ENCODE data around the gene DPP4.
A peak's percentile ranks its signal among the peaks of the same experiment; 100 is the strongest.
"Not testable (repeated sequence)": the region's sequence is repeated elsewhere in the genome, so short reads cannot be mapped to it uniquely, and the experiment has no call there.

Gene DPP4

DNA sequence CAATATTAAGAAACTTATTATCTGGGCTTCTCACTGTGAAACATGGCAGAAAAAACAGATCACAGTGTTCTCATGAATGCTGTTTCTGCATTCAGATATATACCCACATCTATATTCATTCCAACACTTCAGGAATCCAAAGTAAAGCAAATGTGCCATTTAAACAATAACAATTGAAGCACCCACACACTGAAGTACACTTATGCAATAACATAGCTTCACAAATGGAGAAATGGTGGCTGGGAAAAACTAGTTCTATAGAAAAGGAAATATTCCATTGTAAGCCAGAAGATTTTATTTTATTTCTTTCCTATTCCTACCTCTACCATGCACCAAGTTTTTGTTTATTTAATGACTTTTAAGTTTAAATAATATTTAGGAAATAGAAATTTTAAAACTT lies 111.9 kb downstream of the DPP4 start:
- DNase-seq (ENCODE audit: low spot score) = no peak

DNA sequence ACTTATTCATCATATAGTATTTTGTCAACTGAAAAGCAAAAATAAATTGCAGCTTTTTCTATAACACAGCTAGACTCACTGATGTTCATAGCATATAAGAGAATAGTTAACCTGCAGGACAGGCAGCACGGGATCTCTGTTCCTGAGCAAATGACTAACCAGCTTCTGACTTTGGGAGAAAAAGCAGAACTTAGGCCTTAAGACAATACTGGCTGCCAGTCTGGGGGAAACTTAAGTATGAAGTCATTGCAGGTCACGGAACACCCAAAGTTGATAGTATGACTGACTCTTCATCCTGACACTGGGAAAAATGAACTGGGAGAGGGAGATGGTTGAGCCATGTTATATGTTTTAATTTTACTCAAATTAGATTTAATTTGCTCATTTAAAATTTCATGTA lies 113.0 kb downstream of the DPP4 start:
- no peak for DNase-seq (ENCODE audit: low spot score)

DNA sequence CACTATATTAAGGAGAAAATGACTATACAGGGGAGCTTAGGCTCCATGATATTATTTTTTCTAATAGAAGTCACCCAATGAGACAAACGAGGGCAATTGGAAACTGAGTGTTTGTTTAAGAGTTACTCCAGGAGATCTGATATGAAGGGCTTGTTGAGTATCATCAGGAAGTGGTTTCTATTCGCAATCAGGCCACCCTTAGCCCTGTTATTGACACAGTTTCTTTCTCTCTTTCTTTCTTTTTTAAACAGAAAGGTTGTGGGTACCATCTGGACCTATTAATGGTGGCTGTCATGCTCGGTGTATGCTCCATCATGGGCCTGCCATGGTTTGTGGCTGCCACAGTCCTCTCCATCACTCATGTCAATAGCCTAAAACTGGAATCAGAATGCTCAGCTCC lies 117.3 kb downstream of the DPP4 start:
- DNase-seq (ENCODE audit: low spot score) = no peak

DNA sequence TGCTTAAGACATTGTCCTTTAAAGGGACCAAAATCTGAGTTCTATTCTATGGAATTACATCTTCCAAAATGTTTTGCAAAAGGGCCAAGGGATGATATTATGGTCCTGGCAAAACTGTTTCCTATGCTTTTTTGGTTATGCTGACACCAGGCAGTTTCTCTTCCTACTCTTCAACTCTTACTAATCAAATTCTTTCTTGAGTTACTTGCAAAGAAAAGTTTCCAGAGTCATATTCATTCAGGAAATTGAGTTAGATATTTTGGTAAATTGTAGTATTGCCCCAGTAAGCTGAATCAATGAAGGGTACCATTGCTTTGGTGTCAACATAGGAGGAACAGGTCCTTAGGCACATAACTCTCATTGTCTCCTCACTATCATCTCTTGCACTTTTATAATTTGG lies 118.8 kb downstream of the DPP4 start:
- DNase-seq (ENCODE audit: low spot score) = no peak

DNA sequence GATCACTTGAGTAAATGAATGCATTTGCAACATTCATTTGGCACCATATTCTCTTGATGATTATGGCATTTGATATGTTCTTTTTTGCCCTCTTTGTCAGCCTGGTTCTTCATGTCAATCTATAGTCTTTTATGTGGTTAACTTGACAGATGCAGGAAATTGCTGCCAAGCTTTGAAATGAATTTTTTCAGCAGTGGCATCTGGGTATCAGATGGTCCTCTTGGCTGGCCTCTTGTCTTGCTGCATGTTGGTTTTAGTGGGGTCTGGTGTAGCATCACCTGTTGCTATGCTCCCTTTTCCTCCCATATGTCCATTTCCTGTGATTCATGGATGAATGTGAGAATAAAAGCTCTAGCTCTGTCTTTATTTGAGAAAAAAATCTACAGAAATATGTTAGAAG lies 119.9 kb downstream of the DPP4 start:
- DNase-seq (ENCODE audit: low spot score) = no peak

DNA sequence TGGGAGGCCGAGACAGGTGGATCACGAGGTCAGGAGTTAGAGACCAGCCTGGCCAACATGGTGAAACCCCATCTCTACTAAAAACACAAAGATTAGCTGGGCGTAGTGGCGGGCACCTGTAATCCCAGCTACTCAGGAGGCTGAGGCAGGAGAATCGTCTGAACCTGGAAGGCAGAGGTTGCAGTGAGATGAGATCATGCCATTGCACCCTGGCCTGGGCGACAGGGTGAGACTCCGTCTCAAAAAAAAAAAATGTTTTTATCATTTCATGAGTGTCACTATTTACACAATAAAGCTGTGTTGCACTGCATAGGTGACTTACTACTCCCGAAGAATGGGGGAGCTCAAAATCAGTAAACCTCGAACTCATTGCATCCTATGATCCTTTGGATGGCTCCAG lies 120.6 kb downstream of the DPP4 start:
- DNase-seq (ENCODE audit: low spot score) = not testable (repeated sequence)

DNA sequence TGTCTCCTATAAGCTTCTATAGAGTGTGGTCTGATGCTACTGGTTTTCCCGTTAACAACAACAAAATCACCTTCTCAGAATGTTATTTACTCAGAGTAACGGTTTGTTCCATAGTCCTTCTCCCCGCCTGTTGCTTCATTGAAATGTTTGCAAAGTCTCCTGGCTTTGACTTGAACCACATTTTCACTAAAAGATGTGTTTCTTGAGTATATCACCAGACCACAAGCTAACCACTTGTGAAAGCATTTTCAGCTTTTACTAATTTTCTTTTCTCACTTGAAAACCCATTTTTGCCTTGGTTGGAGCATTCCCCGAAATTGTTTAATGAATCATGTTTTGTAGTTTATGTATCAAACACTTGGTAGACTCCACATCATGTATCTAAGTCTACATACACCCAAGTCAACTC lies 121.2 kb downstream of the DPP4 start:
- DNase-seq (ENCODE audit: low spot score) = no peak

DNA sequence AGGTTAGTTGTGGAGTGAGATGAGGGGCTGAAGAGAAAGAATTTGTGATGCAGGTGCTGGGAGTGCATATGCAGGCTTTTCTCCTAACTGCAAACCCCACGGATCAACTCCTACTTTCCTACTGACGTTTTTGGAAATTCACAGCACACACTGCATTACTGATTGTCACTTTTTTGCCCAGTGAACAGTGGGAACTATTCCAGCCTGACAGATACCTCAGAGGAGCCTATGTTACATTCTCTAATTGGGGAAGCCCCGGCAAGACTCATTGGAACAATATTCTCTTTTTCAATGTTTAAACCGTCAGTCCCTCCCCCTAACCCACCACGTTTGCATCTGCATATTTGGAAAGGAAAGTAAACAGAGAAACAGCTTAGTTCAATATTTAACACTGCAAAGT lies 126.2 kb downstream of the DPP4 start:
- DNase-seq (ENCODE audit: low spot score) = no peak

DNA sequence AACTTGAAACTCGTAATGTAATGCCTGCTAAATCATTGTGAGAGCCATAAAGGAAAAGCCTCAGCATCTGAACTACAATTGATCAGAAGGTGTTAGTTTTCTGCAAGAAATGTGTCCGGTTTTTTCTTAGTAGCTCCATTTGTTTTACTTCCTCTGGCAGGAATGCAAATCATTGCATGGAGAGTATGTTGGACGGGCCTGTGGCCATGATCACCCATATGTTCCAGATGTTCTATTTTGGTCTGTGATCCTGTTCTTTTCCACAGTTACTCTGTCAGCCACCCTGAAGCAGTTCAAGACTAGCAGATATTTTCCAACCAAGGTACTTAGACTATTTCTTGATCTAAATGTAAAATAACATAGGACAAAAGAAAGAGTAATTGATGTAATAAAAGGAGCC lies 126.6 kb downstream of the DPP4 start:
- DNase-seq (ENCODE audit: low spot score) = no peak

DNA sequence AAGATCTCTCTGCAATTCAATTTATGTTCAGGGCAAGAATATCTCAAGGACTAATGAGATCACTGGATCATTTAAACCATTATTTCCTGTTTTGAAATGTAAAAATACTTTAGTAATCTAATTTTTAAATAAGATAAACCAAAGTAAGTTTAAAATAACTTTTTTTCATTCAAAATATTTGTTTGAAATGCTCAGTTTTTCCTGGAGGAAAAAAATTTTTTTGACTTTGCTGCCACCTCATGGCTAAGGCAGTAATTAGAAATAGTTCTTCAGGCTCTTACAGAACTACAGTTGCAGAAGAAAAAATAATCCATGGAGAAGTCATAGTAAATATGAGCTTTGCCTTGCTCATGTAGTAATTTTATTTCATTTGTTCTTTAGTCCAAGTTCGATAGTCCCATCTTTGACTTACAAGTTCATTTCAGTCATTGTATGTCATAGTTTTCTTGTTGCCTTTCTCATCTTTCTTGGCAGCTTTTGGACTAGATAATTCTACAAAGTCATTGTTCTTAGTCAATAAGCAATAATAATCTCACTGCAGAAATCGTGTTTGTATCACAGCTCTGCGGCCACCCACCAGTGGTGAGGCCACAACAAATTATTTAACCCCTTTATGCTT lies 127.4 kb downstream of the DPP4 start:
- DNase-seq (ENCODE audit: low spot score) = peak; percentile 17

DNA sequence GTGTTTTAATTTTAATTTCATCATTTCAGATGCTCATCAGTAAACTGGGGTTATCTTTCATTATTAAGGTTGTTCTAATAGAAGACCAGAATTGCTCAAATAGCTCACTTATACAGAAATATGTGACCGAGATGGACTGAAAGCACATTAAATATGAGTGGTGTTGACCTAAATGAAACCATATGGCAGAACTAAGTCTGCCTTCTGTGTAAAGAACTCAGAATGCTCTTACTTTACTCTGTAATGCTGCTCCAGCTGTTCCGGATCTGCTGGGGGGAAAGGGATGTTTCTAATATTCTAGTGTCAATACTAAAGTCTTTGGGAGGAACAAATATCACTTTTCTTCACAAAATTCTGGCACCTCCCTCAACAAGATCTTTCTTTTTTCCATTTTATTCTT lies 131.0 kb downstream of the DPP4 start:
- no peak for DNase-seq (ENCODE audit: low spot score)

Small RNA genes within 50 kb of the gene (small RNA-seq; reads per million reads assigned to genes)
- 0 reads per million in 2 experiments for gene TIMM8AP1
